ENCODE results near the gene JAKMIP1. TPM values are rescaled to one million over a fixed set of nuclear protein-coding genes. Genes with fewer than 3 reads are reported as not detected.

JAKMIP1 gene
- 15.5 and 16.9 TPM in 2 replicates for total RNA-seq

DNA sequence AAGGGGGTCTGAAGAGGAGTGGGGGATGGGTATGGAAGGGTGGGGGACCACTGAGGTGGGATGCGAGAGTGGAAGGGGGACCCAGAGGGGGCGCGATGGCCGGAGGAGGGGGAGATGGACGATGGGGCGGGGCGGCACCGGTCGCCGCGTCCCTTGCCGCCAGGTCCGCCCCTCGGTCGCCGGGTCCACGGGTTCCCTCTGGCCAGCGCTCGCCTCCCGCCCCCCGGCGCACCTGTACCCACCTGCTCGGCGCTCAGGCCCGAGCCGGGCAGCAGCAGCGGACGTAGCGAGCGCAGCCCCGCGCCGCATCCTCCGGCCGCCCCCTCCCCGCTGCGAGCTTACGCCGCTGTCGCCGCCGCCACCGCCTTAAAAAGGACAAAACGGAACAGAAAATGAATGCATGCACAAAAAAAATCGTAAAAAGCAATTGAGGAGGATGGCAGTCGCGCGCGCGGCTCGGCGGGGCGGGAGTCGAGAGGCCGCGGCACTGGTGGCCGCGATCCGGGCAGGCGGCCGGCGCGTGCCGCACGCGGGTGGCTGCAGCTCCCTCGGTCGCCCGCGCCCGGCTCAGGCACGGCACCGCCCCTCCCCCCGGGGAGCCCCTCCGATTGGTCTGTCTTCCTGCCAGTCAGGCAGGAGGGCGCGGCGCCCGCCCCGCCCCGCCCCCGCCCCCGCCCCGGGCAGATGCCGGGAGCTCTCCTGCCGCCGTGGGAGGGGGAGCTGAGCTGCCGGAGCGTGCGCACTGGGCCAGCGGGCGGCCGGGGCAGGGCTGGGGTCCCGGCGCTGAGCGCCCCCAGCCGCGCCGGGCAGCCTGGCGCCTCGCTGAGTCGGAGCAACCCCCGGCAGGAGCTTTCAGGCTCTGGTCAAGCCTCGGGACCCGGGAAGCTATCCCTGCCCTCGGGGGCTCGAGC lies at the start of gene JAKMIP1:
TSS of gene JAKMIP1 (minus strand) at position 539 of the 911 bp plus-strand sequence. CDS start 87,699 bp downstream, outside the sequence.
- Mint-ChIP-seq H3K27ac (peak within 1 kb of the TSS; percentile 85), H3K4me3 (peak within 1 kb of the TSS; percentile 87), H3K36me3 (ENCODE audit: low read depth) (peaks cover 11% of the 10 kb centered on the region), H3K9me3 (no peaks in the 10 kb centered on the region), H3K4me1 (ENCODE audit: low read depth) (peaks cover 42% of the 10 kb centered on the region), H3K27me3 (ENCODE audit: insufficient read depth) (peaks cover 17% of the 10 kb centered on the region)
- DNase-seq (ENCODE audit: low spot score): peak; percentile 88
- intact Hi-C loops (cut with micrococcal nuclease): no loop called here

DNA sequence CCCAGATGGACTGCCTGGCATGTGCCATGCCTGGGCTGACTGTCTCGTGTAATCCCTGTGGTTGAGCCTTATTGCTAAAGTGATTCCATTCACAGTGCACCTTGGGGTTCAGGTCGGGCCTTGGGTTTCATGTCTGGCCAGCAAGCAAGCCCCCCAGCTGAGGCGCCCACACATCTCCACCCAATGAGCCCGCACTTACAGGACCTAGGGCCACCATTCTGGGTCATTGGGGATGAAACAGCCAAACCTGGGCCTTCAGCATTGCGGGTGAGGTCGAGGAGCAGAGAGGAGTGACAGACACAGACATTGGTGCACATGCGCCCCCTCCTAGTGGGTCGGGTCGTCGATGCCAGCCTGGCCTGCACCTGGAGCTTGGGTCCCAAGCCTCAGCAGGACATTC lies 48.0 kb upstream of the JAKMIP1 start:
- no peak overlapping the region for H3K27ac Mint-ChIP-seq
- H3K4me1 Mint-ChIP-seq (ENCODE audit: low read depth): peaks cover 15% of the 10 kb centered on the region

GRCh38 chr4:6246170-6246634 lies 45.9 kb upstream of the JAKMIP1 start:
- Mint-ChIP-seq H3K27me3 (ENCODE audit: insufficient read depth) (peaks cover 51% of the 10 kb centered on the region), H3K27ac (no peak overlapping the region), H3K4me1 (ENCODE audit: low read depth) (peaks cover 15% of the 10 kb centered on the region), H3K9me3 (peaks cover 9% of the 10 kb centered on the region), H3K4me3 (no peak overlapping the region), H3K36me3 (ENCODE audit: low read depth) (no peaks in the 10 kb centered on the region)
- intact Hi-C loops (cut with micrococcal nuclease): no loop called here
- no peak for DNase-seq (ENCODE audit: low spot score)

More for the DNA sequence above, 48.0 kb upstream of the JAKMIP1 start:
- Mint-ChIP-seq H3K36me3 (ENCODE audit: low read depth) (no peaks in the 10 kb centered on the region), H3K4me3 (no peak overlapping the region), H3K27me3 (ENCODE audit: insufficient read depth) (peaks cover 47% of the 10 kb centered on the region), H3K9me3 (peaks cover 9% of the 10 kb centered on the region)
- DNase-seq (ENCODE audit: low spot score): no peak
- intact Hi-C loops (cut with micrococcal nuclease): no loop called here

GRCh38 chr4:6245246-6246169 lies 45.2 kb upstream of the JAKMIP1 start:
- no peak overlapping the region for H3K27ac Mint-ChIP-seq
- no peak for DNase-seq (ENCODE audit: low spot score)
- peaks cover 10% of the 10 kb centered on the region for H3K4me1 Mint-ChIP-seq (ENCODE audit: low read depth)
- H3K36me3 Mint-ChIP-seq (ENCODE audit: low read depth): no peaks in the 10 kb centered on the region
- H3K27me3 Mint-ChIP-seq (ENCODE audit: insufficient read depth): peaks cover 48% of the 10 kb centered on the region
- peaks cover 9% of the 10 kb centered on the region for H3K9me3 Mint-ChIP-seq
- H3K4me3 Mint-ChIP-seq: no peak overlapping the region
- intact Hi-C loops (cut with micrococcal nuclease): no loop called here

- peaks cover 7% of the 10 kb centered on the region for H3K4me1 Mint-ChIP-seq (ENCODE audit: low read depth)
- peaks cover 9% of the 10 kb centered on the region for H3K9me3 Mint-ChIP-seq
- DNase-seq (ENCODE audit: low spot score): no peak
- no peaks in the 10 kb centered on the region for H3K36me3 Mint-ChIP-seq (ENCODE audit: low read depth)
- no peak overlapping the region for H3K27ac Mint-ChIP-seq
- H3K4me3 Mint-ChIP-seq: no peak overlapping the region
- H3K27me3 Mint-ChIP-seq (ENCODE audit: insufficient read depth): peaks cover 31% of the 10 kb centered on the region
- intact Hi-C loops (cut with micrococcal nuclease): no loop called here
These were observed 42.1 kb upstream of the JAKMIP1 start for GRCh38 chr4:6242271-6243029.

GRCh38 chr4:6241062-6241845 lies 40.9 kb upstream of the JAKMIP1 start:
- H3K27ac Mint-ChIP-seq: no peak overlapping the region

DNA sequence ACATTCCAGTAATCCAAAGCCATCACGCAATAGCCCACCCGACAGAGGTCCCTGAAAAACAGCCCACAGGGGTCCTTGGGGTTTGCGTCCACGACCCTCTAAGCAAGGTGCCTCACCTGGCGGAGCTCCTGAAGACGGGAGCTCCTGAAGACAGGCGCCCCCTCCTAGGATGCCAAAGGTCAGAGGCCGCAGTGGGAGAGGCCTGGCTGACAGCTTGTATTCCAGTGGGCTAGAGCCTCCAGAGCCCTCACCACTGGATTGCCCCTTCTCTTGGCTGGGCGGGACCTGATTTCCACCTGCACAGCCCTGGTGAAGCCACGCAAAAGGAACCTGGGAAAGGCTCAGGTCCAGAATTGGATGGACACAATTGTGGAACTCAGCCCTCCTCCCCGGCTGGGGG lies 39.6 kb upstream of the JAKMIP1 start:
- Mint-ChIP-seq H3K4me1 (ENCODE audit: low read depth) (peaks cover 5% of the 10 kb centered on the region), H3K27me3 (ENCODE audit: insufficient read depth) (peaks cover 16% of the 10 kb centered on the region), H3K4me3 (no peak overlapping the region), H3K36me3 (ENCODE audit: low read depth) (no peaks in the 10 kb centered on the region), H3K9me3 (peaks cover 9% of the 10 kb centered on the region), H3K27ac (no peak overlapping the region)
- intact Hi-C loops (cut with micrococcal nuclease): no loop called here
- DNase-seq (ENCODE audit: low spot score): no peak

More at GRCh38 chr4:6241062-6241845, 40.9 kb upstream of the JAKMIP1 start:
- H3K27me3 Mint-ChIP-seq (ENCODE audit: insufficient read depth): peaks cover 20% of the 10 kb centered on the region
- H3K4me3 Mint-ChIP-seq: no peak overlapping the region
- intact Hi-C loops (cut with micrococcal nuclease): no loop called here
- H3K9me3 Mint-ChIP-seq: peaks cover 9% of the 10 kb centered on the region
- H3K36me3 Mint-ChIP-seq (ENCODE audit: low read depth): no peaks in the 10 kb centered on the region
- H3K4me1 Mint-ChIP-seq (ENCODE audit: low read depth): peaks cover 7% of the 10 kb centered on the region
- no peak for DNase-seq (ENCODE audit: low spot score)

- Mint-ChIP-seq H3K27me3 (ENCODE audit: insufficient read depth) (peaks cover 12% of the 10 kb centered on the region), H3K9me3 (peaks cover 4% of the 10 kb centered on the region), H3K27ac (no peak overlapping the region), H3K36me3 (ENCODE audit: low read depth) (no peaks in the 10 kb centered on the region), H3K4me1 (ENCODE audit: low read depth) (peaks cover under 1% of the 10 kb centered on the region), H3K4me3 (no peak overlapping the region)
- no peak for DNase-seq (ENCODE audit: low spot score)
- intact Hi-C loops (cut with micrococcal nuclease): no loop called here
These were observed 39.1 kb upstream of the JAKMIP1 start for GRCh38 chr4:6239486-6239885.

DNA sequence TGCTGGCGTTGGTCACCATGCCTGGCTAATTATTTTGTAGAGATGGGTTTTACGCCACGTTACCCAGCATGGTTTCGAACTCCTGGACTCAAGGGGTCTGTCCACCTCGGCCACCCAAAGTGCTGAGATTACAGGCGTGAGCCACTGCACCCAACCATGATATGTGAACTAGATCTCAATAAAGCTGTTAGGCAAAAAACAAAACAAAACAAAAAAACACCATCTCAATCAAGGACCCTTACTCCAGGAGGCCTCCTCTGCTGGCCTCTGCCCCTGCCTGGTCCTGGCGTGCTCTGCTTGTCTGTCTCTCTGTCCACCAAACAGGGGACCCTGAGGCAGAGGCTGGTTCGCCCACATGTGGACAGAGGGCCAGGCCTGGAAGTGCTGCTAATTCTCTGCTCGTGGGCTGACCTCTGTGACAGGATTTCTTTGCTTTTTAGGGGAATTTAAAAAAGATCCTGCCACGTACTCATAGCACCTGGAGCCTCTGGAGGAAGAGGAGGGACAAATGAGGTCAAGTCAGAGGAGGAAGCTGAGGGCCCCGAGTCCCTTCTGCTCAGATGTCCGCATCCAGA lies 36.6 kb upstream of the JAKMIP1 start:
- H3K36me3 Mint-ChIP-seq (ENCODE audit: low read depth): no peaks in the 10 kb centered on the region
- peaks cover 3% of the 10 kb centered on the region for H3K27me3 Mint-ChIP-seq (ENCODE audit: insufficient read depth)
- H3K4me1 Mint-ChIP-seq (ENCODE audit: low read depth): no peaks in the 10 kb centered on the region
- no peak overlapping the region for H3K4me3 Mint-ChIP-seq
- H3K27ac Mint-ChIP-seq: no peak overlapping the region
- DNase-seq (ENCODE audit: low spot score): no peak
- intact Hi-C loops (cut with micrococcal nuclease): no loop called here
- H3K9me3 Mint-ChIP-seq: no peaks in the 10 kb centered on the region

- intact Hi-C loops (cut with micrococcal nuclease): no loop called here
- H3K27ac Mint-ChIP-seq: no peak overlapping the region
- H3K4me3 Mint-ChIP-seq: no peak overlapping the region
- H3K27me3 Mint-ChIP-seq (ENCODE audit: insufficient read depth): peaks cover 3% of the 10 kb centered on the region
- no peaks in the 10 kb centered on the region for H3K4me1 Mint-ChIP-seq (ENCODE audit: low read depth)
- H3K36me3 Mint-ChIP-seq (ENCODE audit: low read depth): no peaks in the 10 kb centered on the region
- no peaks in the 10 kb centered on the region for H3K9me3 Mint-ChIP-seq
- no peak for DNase-seq (ENCODE audit: low spot score)
These were observed 35.7 kb upstream of the JAKMIP1 start for GRCh38 chr4:6235901-6236640.

- Mint-ChIP-seq H3K9me3 (no peaks in the 10 kb centered on the region), H3K4me1 (ENCODE audit: low read depth) (no peaks in the 10 kb centered on the region), H3K4me3 (no peak overlapping the region), H3K27me3 (ENCODE audit: insufficient read depth) (no peaks in the 10 kb centered on the region), H3K36me3 (ENCODE audit: low read depth) (no peaks in the 10 kb centered on the region), H3K27ac (no peak overlapping the region)
- intact Hi-C loops (cut with micrococcal nuclease): no loop called here
- DNase-seq (ENCODE audit: low spot score): no peak
These were observed 34.7 kb upstream of the JAKMIP1 start for GRCh38 chr4:6235012-6235411.
